Measurements from ENCODE around the gene CREM.
"Not testable (repeated sequence)": the region's sequence is repeated elsewhere in the genome, so short reads cannot be mapped to it uniquely, and the experiment has no call there.

CREM gene

GRCh38 chr10:35194471-35194870, 67.8 kb downstream of the CREM start:
- no peak for DNase-seq (ENCODE audit: low spot score)

- DNase-seq (ENCODE audit: low spot score), result peak; percentile 11
Observed at GRCh38 chr10:35194906-35195305, 68.3 kb downstream of the CREM start.

- peak; percentile 95 for DNase-seq (ENCODE audit: low spot score)
Observed at GRCh38 chr10:35195361-35196306, 69.0 kb downstream of the CREM start.

GRCh38 chr10:35200487-35200886, 73.8 kb downstream of the CREM start:
- DNase-seq (ENCODE audit: low spot score), result no peak

- no peak for DNase-seq (ENCODE audit: low spot score)
Observed at GRCh38 chr10:35201234-35201633, 74.6 kb downstream of the CREM start.

- no peak for DNase-seq (ENCODE audit: low spot score)
Observed at GRCh38 chr10:35202050-35202449, 75.4 kb downstream of the CREM start.

GRCh38 chr10:35203745-35204144, 77.1 kb downstream of the CREM start:
- no peak for DNase-seq (ENCODE audit: low spot score)

- DNase-seq (ENCODE audit: low spot score), result no peak
Observed at GRCh38 chr10:35204650-35205319, 78.1 kb downstream of the CREM start.

GRCh38 chr10:35206274-35206673, 79.6 kb downstream of the CREM start:
- DNase-seq (ENCODE audit: low spot score), result no peak

- DNase-seq (ENCODE audit: low spot score), result no peak
Observed at GRCh38 chr10:35208536-35208935, 81.9 kb downstream of the CREM start.

- DNase-seq (ENCODE audit: low spot score), result no peak
Observed at GRCh38 chr10:35208949-35209613, 82.4 kb downstream of the CREM start.

GRCh38 chr10:35210961-35211360, 84.3 kb downstream of the CREM start:
- no peak for DNase-seq (ENCODE audit: low spot score)

GRCh38 chr10:35211390-35211789, 84.7 kb downstream of the CREM start:
- peak; percentile 20 for DNase-seq (ENCODE audit: low spot score)

- DNase-seq (ENCODE audit: low spot score), result no peak
Observed at GRCh38 chr10:35212856-35213255, 86.2 kb downstream of the CREM start.

- no peak for DNase-seq (ENCODE audit: low spot score)
Observed at GRCh38 chr10:35213699-35214098, 87.1 kb downstream of the CREM start.

- DNase-seq (ENCODE audit: low spot score), result no peak
Observed at GRCh38 chr10:35214607-35215020, 88.0 kb downstream of the CREM start.

- DNase-seq (ENCODE audit: low spot score), result no peak
Observed at GRCh38 chr10:35215107-35215506, 88.5 kb downstream of the CREM start.

GRCh38 chr10:35216303-35216905, 89.8 kb downstream of the CREM start:
- DNase-seq (ENCODE audit: low spot score), result no peak

- not testable (repeated sequence) for DNase-seq (ENCODE audit: low spot score)
Observed at GRCh38 chr10:35216956-35217355, 90.3 kb downstream of the CREM start.

GRCh38 chr10:35217455-35217854, 90.8 kb downstream of the CREM start:
- DNase-seq (ENCODE audit: low spot score), result no peak

- peak; percentile 71 for DNase-seq (ENCODE audit: low spot score)
Observed at GRCh38 chr10:35218339-35218955, 91.8 kb downstream of the CREM start.

GRCh38 chr10:35219292-35219691, 92.6 kb downstream of the CREM start:
- DNase-seq (ENCODE audit: low spot score), result no peak

All from SW480 (cell line).